Endothelial cell of umbilical vein (primary cell): ENCODE results near the gene CYP27A1. TPM values are rescaled to one million over a fixed set of nuclear protein-coding genes. Genes with fewer than 3 reads are reported as not detected.

ENCODE experiments used
- BruUV-seq: library from RNA; stranded (reverse); fragments of 400-500 nt; replicated peaks from 2 replicates; lab custom pipeline; 2021; lab: Mats Ljungman, UMichigan
- CTCF ChIA-PET: fragments of 300-600, 350-600 bp; sonication (Branson Sonifier 250); formaldehyde crosslinking; loops from one replicate; lab custom pipeline; 2021; ENCODE audit warnings: antibody characterized with exemption, inconsistent platforms; lab: Charles Lee
- POLR2A ChIA-PET: fragments of 300-600, 350-600 bp; sonication (Branson Sonifier 250); formaldehyde crosslinking; loops from one replicate; lab custom pipeline; 2021; ENCODE audit warnings: antibody characterized with exemption, inconsistent platforms; lab: Charles Lee
- DNase-seq: peaks from one replicate; pipeline ENCODE4 v3.0.0-alpha.2; 2011; ENCODE audit warnings: low read depth, low spot score
- FAIRE-seq: peaks from 2 replicates; lab custom pipeline; 2011; peaks lifted over from hg19 to GRCh38; lab: Jason Lieb, UNC
- H2AFZ ChIP-seq: 2 replicates; pipeline ENCODE4 v1.6.0; 2012; ENCODE audit warnings: low read depth, low read length, control low read depth, inconsistent platforms
- H3K27ac ChIP-seq: 2 replicates; pipeline ENCODE4 v1.5.1; 2011; ENCODE audit warnings: low read depth, mild to moderate bottlenecking, control low read depth, low read length, moderate library complexity; ENCODE audit not compliant: insufficient read depth
- H3K27me3 ChIP-seq, 2 experiments: 2 replicates each; pipeline versions ENCODE4 v1.6.0 to v1.6.1; 2011; ENCODE audit warnings: low read length in 2 of 2, mixed read lengths in 1 of 2; ENCODE audit not compliant: control insufficient read depth in 2 of 2, insufficient read depth in 2 of 2
- H3K36me3 ChIP-seq, 2 experiments: 2 replicates in 1 of 2; 3 replicates in 1 of 2; pipeline ENCODE4 v1.5.1; 2011; ENCODE audit warnings: low read length in 2 of 2, mild to moderate bottlenecking in 1 of 2, moderate library complexity in 1 of 2; ENCODE audit not compliant: control insufficient read depth in 2 of 2, insufficient read depth in 2 of 2; ENCODE audit errors: extremely low read depth in 1 of 2
- H3K4me1 ChIP-seq: 3 replicates; pipeline ENCODE4 v1.5.1; 2011; ENCODE audit warnings: mild to moderate bottlenecking, low read length; ENCODE audit not compliant: control insufficient read depth, insufficient read depth; ENCODE audit errors: extremely low read depth
- H3K4me2 ChIP-seq: 2 replicates; pipeline ENCODE4 v1.6.1; 2011; ENCODE audit warnings: low read length, control low read depth, mixed read lengths; ENCODE audit not compliant: insufficient read depth
- H3K4me3 ChIP-seq, 3 experiments: fragments of 200-600 bp in 1 of 3; sonication (generic), shearing (Covaris generic) in 1 of 3; replicated peaks in 1 of 3; 2 replicates each; pipeline ENCODE4 v1.5.1; 2011 to 2016; ENCODE audit warnings: control low read depth in 3 of 3, low read length in 3 of 3, mild to moderate bottlenecking in 2 of 3, inconsistent platforms in 1 of 3, low read depth in 1 of 3, moderate library complexity in 1 of 3; ENCODE audit not compliant: insufficient read depth in 1 of 3
- H3K79me2 ChIP-seq: 2 replicates; pipeline ENCODE4 v1.6.0; 2012; ENCODE audit warnings: low read length, inconsistent platforms; ENCODE audit not compliant: control insufficient read depth, insufficient read depth
- H3K9ac ChIP-seq: replicated peaks from 2 replicates; pipeline ENCODE3; 2011; ENCODE audit warnings: low read length, control low read depth; ENCODE audit not compliant: insufficient read depth; ENCODE audit errors: extremely low read depth
- H3K9me1 ChIP-seq: replicated peaks from 3 replicates; pipeline ENCODE4 v1.6.0; 2011; ENCODE audit warnings: mild to moderate bottlenecking, low read length; ENCODE audit not compliant: control insufficient read depth, insufficient read depth; ENCODE audit errors: extremely low read depth
- H3K9me3 ChIP-seq: replicated peaks from 2 replicates; pipeline ENCODE4 v1.5.1; 2012; ENCODE audit warnings: low read length, inconsistent platforms; ENCODE audit not compliant: control insufficient read depth, insufficient read depth
- H4K20me1 ChIP-seq: replicated peaks from 2 replicates; pipeline ENCODE3; 2011; ENCODE audit warnings: mild to moderate bottlenecking, low read length; ENCODE audit not compliant: control insufficient read depth, insufficient read depth; ENCODE audit errors: extremely low read depth
- EZH2 ChIP-seq: IDR thresholded peaks from 2 replicates; pipeline ENCODE4 v1.6.1; 2012; ENCODE audit warnings: borderline replicate concordance, low read depth, mild to moderate bottlenecking, moderate library complexity, low read length, inconsistent platforms; ENCODE audit not compliant: severe bottlenecking
- FOS ChIP-seq: IDR thresholded peaks from 2 replicates; pipeline ENCODE4 v1.6.1; 2011; ENCODE audit warnings: mild to moderate bottlenecking, low read length, moderate library complexity, borderline replicate concordance; ENCODE audit not compliant: insufficient read depth
- GATA2 ChIP-seq: IDR thresholded peaks from 2 replicates; pipeline ENCODE4 v1.7.0; 2011; ENCODE audit warnings: low read depth, mild to moderate bottlenecking, moderate library complexity, mixed read lengths, low read length; ENCODE audit not compliant: insufficient read length, insufficient read depth
- JUN ChIP-seq: IDR thresholded peaks from 2 replicates; pipeline ENCODE4 v1.6.1; 2011; ENCODE audit warnings: borderline replicate concordance, low read depth; ENCODE audit not compliant: insufficient read length, insufficient read depth
- MYC ChIP-seq: IDR thresholded peaks from one replicate; pipeline ENCODE4 v1.6.1; 2011; ENCODE audit warnings: mild to moderate bottlenecking, low read depth, low read length
- POLR2A ChIP-seq: IDR thresholded peaks from 2 replicates; pipeline ENCODE4 v1.6.1; 2012; ENCODE audit warnings: low read depth, mild to moderate bottlenecking, control low read depth, low read length
- POLR2AphosphoS5 ChIP-seq: IDR thresholded peaks from 2 replicates; pipeline ENCODE4 v1.6.1; 2012; ENCODE audit warnings: low read depth, mild to moderate bottlenecking, control low read depth, low read length, moderate library complexity; ENCODE audit not compliant: insufficient read depth
- dilution Hi-C: fragments of 300-500 bp; cut with MboI; formaldehyde crosslinking; loops from one replicate; pipeline ENCODE4 v1.15.0; 2019; ENCODE audit warnings: low sequenced_read_pairs; ENCODE audit not compliant: extremely low pct_ligation_motif_present
- intact Hi-C: fragments of 100-400 bp; cut with micrococcal nuclease; formaldehyde crosslinking; loops from one replicate; pipeline ENCODE4 v1.10.0; 2022
- polyA plus RNA-seq, 4 experiments: library from polyadenylated mRNA; depleted of rRNA in 3 of 4; stranded (reverse) in 3 of 4; unstranded in 1 of 4; fragments of >200 nt; gene quantifications; 2 replicates each; pipeline versions ENCODE4 v1.2.1 to v1.2.3, GENCODE V29; 2011 to 2012; ENCODE audit warnings: missing spikeins in 1 of 4
- total RNA-seq: library from RNA; stranded (reverse); gene quantifications from 2 replicates; pipeline ENCODE4 v1.2.3, GENCODE V29; 2021
- TF ChIP-seq, protein P1 (sequence below), 2 donors: IDR thresholded peaks; 1 replicate in 1 of 2; 2 replicates in 1 of 2; pipeline ENCODE4 v1.5.1; 2011; ENCODE audit warnings: low read length in 2 of 2, mild to moderate bottlenecking in 2 of 2, moderate library complexity in 2 of 2, control low read depth in 1 of 2, inconsistent platforms in 1 of 2, low read depth in 1 of 2; ENCODE audit not compliant: insufficient read depth in 1 of 2; ENCODE audit errors: extremely low read depth in 1 of 2
- TF ChIP-seq, protein P2 (sequence below): IDR thresholded peaks from 2 replicates; pipeline ENCODE4 v1.6.1; 2011; ENCODE audit not compliant: insufficient read depth, insufficient read length

Gene CYP27A1
- total and polyA plus RNA-seq, 2 donors (not counting 3 experiments of a cell fraction or from before 2014, with no cell fraction given): 15.1 to 34.9 TPM

DNA sequence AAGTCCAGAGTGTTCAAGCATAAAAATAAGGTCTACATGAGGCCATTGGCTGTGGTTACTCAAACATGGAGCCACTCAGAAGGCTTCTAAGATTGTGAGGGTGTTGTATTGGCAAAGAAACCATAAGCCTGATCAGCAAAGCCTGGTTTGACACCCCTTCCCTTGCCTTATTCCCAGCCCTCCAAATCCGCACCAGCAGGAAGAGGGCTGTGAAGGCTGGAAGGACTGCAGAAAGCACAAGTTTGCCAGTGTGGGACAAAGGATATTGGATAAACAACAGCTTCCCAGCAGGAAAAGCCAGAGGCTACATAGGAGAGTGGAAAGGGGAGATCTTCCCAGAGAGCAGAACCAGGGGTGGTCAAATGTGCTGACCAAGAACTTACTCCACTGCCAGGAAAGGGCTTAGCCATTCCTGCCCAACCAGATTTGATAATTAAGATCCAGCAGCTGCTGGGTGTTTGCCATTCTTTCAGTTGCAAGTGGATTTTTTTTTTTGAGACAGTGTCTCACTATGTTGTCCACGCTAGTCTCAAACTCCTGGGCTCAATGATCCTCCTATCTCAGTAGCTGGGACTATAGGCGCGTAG, 51.2 kb downstream of the CYP27A1 start:
- no peaks in the 10 kb centered on the region for H3K9me1 ChIP-seq
- peak overlapping the region; percentile 65 for H3K27ac ChIP-seq
- no peak overlapping the region for H3K9ac ChIP-seq
- DNase-seq (peak; percentile 35), FAIRE-seq (peak; percentile 60)
- H3K27me3 ChIP-seq: peaks cover 0 to 5% of the 10 kb centered on the region in 2 experiments
- peaks cover 17% of the 10 kb centered on the region for H3K4me1 ChIP-seq
- H4K20me1 ChIP-seq: no peaks in the 10 kb centered on the region
- peak overlapping the region; percentile 87 for H2AFZ ChIP-seq
- POLR2A ChIA-PET: no interaction called here
- H3K9me3 ChIP-seq: no peaks in the 10 kb centered on the region
- intact Hi-C loops (loop anchor here (2.0 kb wide), 1 partner anchor 50 kb away; the partner anchor contains the start of gene CYP27A1), dilution Hi-C loops (no loop called here)
- H3K4me3 ChIP-seq: no peak overlapping the region
- CTCF ChIA-PET: interaction anchor here (1.2 to 3.5 kb wide), 5 partner anchors 10 to 123 kb away, joined by 3 to 44 read pairs (median 7); partner anchors contain the start of gene TTLL4
- no peaks in the 10 kb centered on the region for H3K36me3 ChIP-seq
- H3K4me2 ChIP-seq: peak overlapping the region; percentile 50
- TF ChIP-seq POLR2AphosphoS5: no peak
- no peak for TF ChIP-seq MYC
- TF ChIP-seq, protein P1, sequence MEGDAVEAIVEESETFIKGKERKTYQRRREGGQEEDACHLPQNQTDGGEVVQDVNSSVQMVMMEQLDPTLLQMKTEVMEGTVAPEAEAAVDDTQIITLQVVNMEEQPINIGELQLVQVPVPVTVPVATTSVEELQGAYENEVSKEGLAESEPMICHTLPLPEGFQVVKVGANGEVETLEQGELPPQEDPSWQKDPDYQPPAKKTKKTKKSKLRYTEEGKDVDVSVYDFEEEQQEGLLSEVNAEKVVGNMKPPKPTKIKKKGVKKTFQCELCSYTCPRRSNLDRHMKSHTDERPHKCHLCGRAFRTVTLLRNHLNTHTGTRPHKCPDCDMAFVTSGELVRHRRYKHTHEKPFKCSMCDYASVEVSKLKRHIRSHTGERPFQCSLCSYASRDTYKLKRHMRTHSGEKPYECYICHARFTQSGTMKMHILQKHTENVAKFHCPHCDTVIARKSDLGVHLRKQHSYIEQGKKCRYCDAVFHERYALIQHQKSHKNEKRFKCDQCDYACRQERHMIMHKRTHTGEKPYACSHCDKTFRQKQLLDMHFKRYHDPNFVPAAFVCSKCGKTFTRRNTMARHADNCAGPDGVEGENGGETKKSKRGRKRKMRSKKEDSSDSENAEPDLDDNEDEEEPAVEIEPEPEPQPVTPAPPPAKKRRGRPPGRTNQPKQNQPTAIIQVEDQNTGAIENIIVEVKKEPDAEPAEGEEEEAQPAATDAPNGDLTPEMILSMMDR (IDR thresholded peaks at IDR 0.05; ENCODE audit: extremely low read depth in 1 of 2, insufficient read depth in 1 of 2, low read depth in 1 of 2, low read length in 2 of 2): no peak
- TF ChIP-seq EZH2: no peak
- no peak for TF ChIP-seq JUN
- TF ChIP-seq POLR2A: no peak
- no peak for TF ChIP-seq FOS
- no peak for TF ChIP-seq GATA2
- TF ChIP-seq, protein P2, sequence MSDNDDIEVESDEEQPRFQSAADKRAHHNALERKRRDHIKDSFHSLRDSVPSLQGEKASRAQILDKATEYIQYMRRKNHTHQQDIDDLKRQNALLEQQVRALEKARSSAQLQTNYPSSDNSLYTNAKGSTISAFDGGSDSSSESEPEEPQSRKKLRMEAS: no peak
- no peaks in the 10 kb centered on the region for H3K79me2 ChIP-seq
- no TSS peak for BruUV-seq
